Heart right ventricle (tissue), 16 donors: ENCODE measurements around the gene HMSD. TPM values are rescaled to one million over a fixed set of nuclear protein-coding genes. Genes with fewer than 3 reads are reported as not detected.

Experiments
- ATAC-seq, 8 donors: fragments of 200-7000 bp; cut with Tn5 transposase; one replicate each; pipeline ENCODE4 v1.9.1; 2020; ENCODE audit warnings: mild to moderate bottlenecking in 8 of 8, moderate library complexity in 8 of 8, moderate number of reproducible peaks in 1 of 8
- DNase-seq, 2 donors: peaks; one replicate each; pipeline ENCODE4 v3.0.0-alpha.2; 2020
- H3K27ac ChIP-seq, 10 donors: fragments of 200-600 bp; sonication (generic) in 2 of 10; one replicate each; pipeline versions ENCODE4 v1.5.0 to v1.8.0; 2020 to 2022; ENCODE audit warnings: mild to moderate bottlenecking in 3 of 10
- H3K27me3 ChIP-seq, 7 donors: fragments of 200-600 bp; one replicate each; pipeline ENCODE4 v1.8.0; 2021 to 2022; ENCODE audit warnings: mild to moderate bottlenecking in 2 of 7
- H3K36me3 ChIP-seq, 9 donors: fragments of 200-600 bp; sonication (generic) in 1 of 9; one replicate each; pipeline versions ENCODE4 v1.5.0 to v1.8.0; 2020 to 2022; ENCODE audit warnings: mild to moderate bottlenecking in 2 of 9
- H3K4me1 ChIP-seq, 9 donors: fragments of 200-600 bp; sonication (generic) in 1 of 9; one replicate each; pipeline versions ENCODE4 v1.5.0 to v1.8.0; 2020 to 2022; ENCODE audit warnings: mild to moderate bottlenecking in 4 of 9
- H3K4me3 ChIP-seq, 10 donors: fragments of 200-600 bp; sonication (generic) in 2 of 10; one replicate each; pipeline versions ENCODE4 v1.5.0 to v1.8.0; 2020 to 2022; ENCODE audit warnings: mild to moderate bottlenecking in 7 of 10, moderate library complexity in 2 of 10
- H3K9me3 ChIP-seq, 11 donors: fragments of 200-600 bp in 10 of 11; sonication (generic) in 2 of 11; one replicate each; pipeline versions ENCODE4 v1.5.0 to v1.8.0; 2013 to 2022; ENCODE audit warnings: mild to moderate bottlenecking in 2 of 11, control low read depth in 1 of 11, moderate library complexity in 1 of 11
- WGBS, 2 donors: extraction: QIAGEN DNeasy Blood & Tissue Kit; methylation state at CpG; one replicate each; pipeline ENCODE4 v1.1.7; 2013; ENCODE audit warnings: inconsistent platforms in 1 of 2; 5-methylcytosine and 5-hydroxymethylcytosine counted together
- intact Hi-C, 10 donors: fragments of 100-400 bp; cut with DNase I; formaldehyde crosslinking; loops; one replicate each; pipeline versions ENCODE4 v1.11.1 to v1.14.2; 2022
- polyA plus RNA-seq, 2 donors: library from polyadenylated mRNA; stranded (reverse); fragments of 200-250 nt; gene quantifications; one replicate each; pipeline ENCODE4 v1.2.3, GENCODE V29; 2013
- total RNA-seq, 10 donors: library from RNA; stranded (reverse); fragmentation: NEBNext Ultra II Directional in 3 of 10; extraction: Animal tissue kit (Norgen Biotek cat#: 25700) in 3 of 10; gene quantifications; one replicate each; pipeline versions ENCODE4 v1.2.1 to v1.2.4, GENCODE V29; 2021 to 2023
- TF ChIP-seq, protein P1 (sequence below), 9 donors: fragments of 200-600 bp; sonication (generic) in 2 of 9; IDR thresholded peaks; one replicate each; pipeline versions ENCODE4 v1.5.0 to v1.8.0; 2021 to 2022; ENCODE audit warnings: antibody characterized with exemption in 9 of 9, mild to moderate bottlenecking in 5 of 9, moderate library complexity in 1 of 9
- donor health status: Arrhythmogenic right ventricular cardiomyopathy.
- donor health status: ischemic (EF 13 %, LVEDD 7.1; RV severe dilation, severe dysfunction).
- donor health status: healthy with polysubstance abuse.
- donor health status: DM: no; HTN: yes; CAD: no.
- donor health status: DM: no; HTN: no; CAD: no.
- donor health status: ischemic (EF 25% LVEDD 6.9; RV normal size, moderate dysfunction).
- donor health status: ischemic (EF 25% LVEDD 5.7; RV mildly dilated, moderate dysfunction).
- donor health status: healthy.
- donor health status: DM: yes; HTN: yes; CAD: no.
- donor health status: Ischemic cardiomyopathy.
- donor health status: ischemic (EF 35%, LVEDD 5.7; RV mildly dilated, moderate dysfunction).
- donor health status: nonischemic (EF 11% LVEDD 7.7; RV severe dilation, severe dysfunction).
- donor health status: DM: yes; HTN: yes; CAD: no.
- donor health status: PGD.
- donor health status: ischemic (EF 29% LVEDD 5.4; RV normal size, mild dysfunction).
- donor health status: nonischemic (EF 23%, LVEDD 6.1; RV moderate dilation, normal function).

HMSD gene
- total and polyA plus RNA-seq, 12 donors = 0.03 to 0.88 (median 0.35) TPM; not detected in 8

DNA sequence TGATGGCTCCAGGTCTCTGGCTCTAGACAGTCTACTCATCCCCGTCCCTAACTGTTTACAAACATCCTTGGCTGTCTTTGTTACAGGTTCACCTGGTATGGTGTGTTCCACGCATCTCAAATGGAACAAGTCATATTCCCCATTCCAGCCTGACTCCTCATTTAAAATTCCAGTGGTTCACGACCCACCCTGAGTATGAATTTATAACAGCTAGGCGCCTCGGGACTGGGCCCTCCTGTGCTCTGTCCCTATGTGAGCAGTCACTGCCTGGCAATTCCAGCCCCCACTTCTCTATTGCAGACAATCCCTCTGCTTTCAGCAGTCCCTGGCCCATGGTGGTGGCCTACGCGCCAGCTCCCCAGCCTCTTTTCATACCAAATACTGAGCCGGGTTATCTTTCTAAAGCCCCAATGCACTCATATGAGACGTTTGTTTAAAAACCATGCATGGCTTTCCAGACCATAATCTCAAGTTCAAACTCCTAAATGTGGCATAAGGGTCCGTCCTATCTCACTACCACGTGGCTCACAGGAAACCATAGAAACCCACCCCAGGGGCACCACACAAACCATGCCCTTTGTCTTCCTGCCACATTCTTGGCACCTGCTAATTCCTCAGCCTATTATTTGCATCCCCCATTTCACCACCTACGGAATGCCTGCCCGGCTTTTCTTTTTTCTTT lies 22.4 kb downstream of the HMSD start:
- intact Hi-C loops = loop anchor here in 1 of 10 donors (10.0 kb wide), 1 partner anchor 457 kb away; no protein-coding TSS in a partner anchor
- peaks cover 0 to 42% (median 8%) of the 10 kb centered on the region in 9 donors for H3K4me1 ChIP-seq
- H3K27me3 ChIP-seq = no peaks in the 10 kb centered on the region
- 75% methylated on average over 13 of the region's 13 CpGs for WGBS, 2 donors
- ATAC-seq = no peak
- peak overlapping the region in 8 of 10 donors; percentile 94 to 97 (median 96) for H3K27ac ChIP-seq
- H3K36me3 ChIP-seq = no peaks in the 10 kb centered on the region
- TF ChIP-seq, protein P1, sequence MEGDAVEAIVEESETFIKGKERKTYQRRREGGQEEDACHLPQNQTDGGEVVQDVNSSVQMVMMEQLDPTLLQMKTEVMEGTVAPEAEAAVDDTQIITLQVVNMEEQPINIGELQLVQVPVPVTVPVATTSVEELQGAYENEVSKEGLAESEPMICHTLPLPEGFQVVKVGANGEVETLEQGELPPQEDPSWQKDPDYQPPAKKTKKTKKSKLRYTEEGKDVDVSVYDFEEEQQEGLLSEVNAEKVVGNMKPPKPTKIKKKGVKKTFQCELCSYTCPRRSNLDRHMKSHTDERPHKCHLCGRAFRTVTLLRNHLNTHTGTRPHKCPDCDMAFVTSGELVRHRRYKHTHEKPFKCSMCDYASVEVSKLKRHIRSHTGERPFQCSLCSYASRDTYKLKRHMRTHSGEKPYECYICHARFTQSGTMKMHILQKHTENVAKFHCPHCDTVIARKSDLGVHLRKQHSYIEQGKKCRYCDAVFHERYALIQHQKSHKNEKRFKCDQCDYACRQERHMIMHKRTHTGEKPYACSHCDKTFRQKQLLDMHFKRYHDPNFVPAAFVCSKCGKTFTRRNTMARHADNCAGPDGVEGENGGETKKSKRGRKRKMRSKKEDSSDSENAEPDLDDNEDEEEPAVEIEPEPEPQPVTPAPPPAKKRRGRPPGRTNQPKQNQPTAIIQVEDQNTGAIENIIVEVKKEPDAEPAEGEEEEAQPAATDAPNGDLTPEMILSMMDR (IDR thresholded peaks at IDR 0.05) = no peak
- H3K9me3 ChIP-seq = no peaks in the 10 kb centered on the region
- peak overlapping the region in 7 of 10 donors; percentile 71 to 90 (median 87) for H3K4me3 ChIP-seq
- DNase-seq = no peak

DNA sequence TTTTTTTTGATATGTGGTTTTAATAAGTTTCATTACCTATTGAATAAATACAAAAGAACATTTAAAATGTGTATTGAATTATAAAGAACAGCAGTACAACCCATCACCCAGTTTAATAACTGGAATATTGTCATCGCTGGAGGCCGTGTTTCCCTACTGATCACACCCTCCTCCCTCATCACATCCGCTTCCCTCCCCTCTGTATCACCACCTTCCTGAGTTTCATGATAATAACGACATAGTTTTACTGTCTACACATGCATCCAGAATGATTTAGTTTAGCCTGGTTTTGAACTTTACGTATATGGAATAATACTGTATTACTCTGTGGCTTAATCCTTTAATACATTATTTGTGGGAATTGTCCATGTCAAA lies 22.9 kb downstream of the HMSD start:
- 77 to 82% methylated on average over 5 of the region's 5 CpGs for WGBS, 2 donors
- no peaks in the 10 kb centered on the region for H3K9me3 ChIP-seq
- TF ChIP-seq, protein P1 (IDR thresholded peaks at IDR 0.05) = no peak
- no peak overlapping the region for H3K4me3 ChIP-seq
- H3K4me1 ChIP-seq = peaks cover 0 to 46% (median 8%) of the 10 kb centered on the region in 9 donors
- DNase-seq (no peak), ATAC-seq (no peak)
- no peak overlapping the region for H3K27ac ChIP-seq
- no peaks in the 10 kb centered on the region for H3K27me3 ChIP-seq
- intact Hi-C loops = loop anchor here in 1 of 10 donors (10.0 kb wide), 1 partner anchor 457 kb away; no protein-coding TSS in a partner anchor
- H3K36me3 ChIP-seq = no peaks in the 10 kb centered on the region

DNA sequence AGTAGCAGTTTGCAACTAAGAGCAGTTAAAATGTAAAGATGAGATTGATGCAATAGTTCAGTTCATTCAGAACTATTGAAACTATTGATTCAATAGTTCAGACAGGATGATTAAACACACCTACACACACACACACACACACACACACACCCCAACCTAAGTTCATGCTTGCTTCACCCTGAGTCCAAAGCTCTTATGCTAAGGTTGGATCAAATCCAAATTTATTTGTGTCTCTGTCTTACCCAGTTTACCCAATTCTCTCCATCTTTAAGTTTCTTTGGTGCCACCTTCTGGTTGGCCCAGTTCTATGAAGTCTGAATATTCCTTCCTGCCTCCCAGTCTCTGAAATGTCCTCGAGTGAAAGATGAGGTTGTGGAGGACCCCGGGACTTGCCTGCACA lies 25.9 kb downstream of the HMSD start:
- peaks cover 0 to 53% (median 9%) of the 10 kb centered on the region in 9 donors for H3K4me1 ChIP-seq
- no peak for DNase-seq
- peaks cover 0 to 2% (median 0%) of the 10 kb centered on the region in 9 donors for H3K36me3 ChIP-seq
- TF ChIP-seq, protein P1 (IDR thresholded peaks at IDR 0.05) = peak in 3 of 9 donors; percentile 11 to 35 (median 21)
- no peaks in the 10 kb centered on the region for H3K27me3 ChIP-seq
- no peak overlapping the region for H3K4me3 ChIP-seq
- whole genome bisulfite sequencing, 2 donors = 34 to 37% methylated on average over 2 of the region's 2 CpGs
- H3K9me3 ChIP-seq = no peaks in the 10 kb centered on the region
- peak overlapping the region in 1 of 10 donors; percentile 80 for H3K27ac ChIP-seq
- intact Hi-C loops = loop anchor here in 2 of 10 donors (5.0 to 10.0 kb wide), 2 partner anchors 458 to 460 kb away; no protein-coding TSS in a partner anchor
- no peak for ATAC-seq

DNA sequence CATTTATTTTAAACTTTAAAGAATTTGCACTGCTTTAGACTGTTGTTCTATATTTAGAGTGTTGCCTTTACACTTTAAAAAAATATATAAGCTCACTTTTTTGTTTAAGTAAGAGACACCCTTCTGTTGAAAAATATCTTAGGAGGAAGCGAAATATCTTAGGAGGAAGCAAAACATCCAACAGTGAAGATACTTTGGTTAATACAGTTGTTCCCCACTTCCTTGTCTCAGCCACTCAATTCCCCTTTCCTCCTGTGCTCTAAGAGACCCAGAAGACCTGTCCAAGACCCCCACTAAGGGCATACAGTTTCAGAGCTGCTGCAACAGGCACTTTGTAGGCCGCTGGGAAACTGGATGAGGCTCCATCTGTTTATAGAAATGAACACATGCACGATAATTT lies 26.5 kb downstream of the HMSD start:
- Histone ChIP-seq H3K9me3 (no peaks in the 10 kb centered on the region), H3K4me3 (no peak overlapping the region), H3K27ac (peak overlapping the region in 1 of 10 donors; percentile 80), H3K27me3 (no peaks in the 10 kb centered on the region), H3K4me1 (peaks cover 0 to 59% (median 5%) of the 10 kb centered on the region in 9 donors), H3K36me3 (peaks cover 0 to 9% (median 0%) of the 10 kb centered on the region in 9 donors)
- DNase-seq (no peak), ATAC-seq (no peak)
- WGBS, 2 donors = 63 to 68% methylated on average over 3 of the region's 3 CpGs
- TF ChIP-seq, protein P1 (IDR thresholded peaks at IDR 0.05) = no peak
- intact Hi-C loops = loop anchor here in 2 of 10 donors (5.0 to 10.0 kb wide), 2 partner anchors 458 to 461 kb away; no protein-coding TSS in a partner anchor
